Upper lobe of left lung (tissue), 6 donors: ENCODE measurements around the gene SMYD3. TPM values are rescaled to one million over a fixed set of nuclear protein-coding genes. Genes with fewer than 3 reads are reported as not detected.

Experiments used
- ATAC-seq, 2 donors: fragments of 200-7000 bp; cut with Tn5 transposase; one replicate each; pipeline ENCODE4 v1.9.1; 2022; ENCODE audit warnings: mild to moderate bottlenecking in 2 of 2, moderate library complexity in 2 of 2; ENCODE audit not compliant: low FRiP score in 2 of 2
- DNase-seq, 2 donors: peaks; one replicate each; pipeline ENCODE4 v3.0.0-alpha.2; 2019 to 2020
- H3K27ac ChIP-seq, 4 donors: fragments of 200-600 bp; sonication (generic); one replicate each; pipeline ENCODE4 v1.5.1; 2016 to 2019
- H3K27me3 ChIP-seq, 4 donors: fragments of 200-600 bp; sonication (generic); one replicate each; pipeline ENCODE4 v1.5.1; 2017 to 2019
- H3K36me3 ChIP-seq, 4 donors: fragments of 200-600 bp; sonication (generic); one replicate each; pipeline ENCODE4 v1.5.1; 2016 to 2019
- H3K4me1 ChIP-seq, 4 donors: fragments of 200-600 bp; sonication (generic); one replicate each; pipeline ENCODE4 v1.5.1; 2018 to 2019
- H3K4me3 ChIP-seq, 4 donors: fragments of 200-600 bp; sonication (generic); one replicate each; pipeline ENCODE4 v1.5.1; 2017 to 2019; ENCODE audit warnings: mild to moderate bottlenecking in 2 of 4, moderate library complexity in 1 of 4
- H3K9me3 ChIP-seq, 4 donors: fragments of 200-600 bp; sonication (generic); one replicate each; pipeline ENCODE4 v1.5.1; 2018 to 2019
- CTCF ChIP-seq, 6 experiments: fragments of 450-650 bp in 4 of 6; fragments of 200-600 bp in 2 of 6; sonication (generic) in 2 of 6; IDR thresholded peaks; one replicate each; pipeline ENCODE4 v1.5.1; 2016 to 2019; ENCODE audit warnings: antibody characterized with exemption in 6 of 6
- EP300 ChIP-seq, 4 donors: sonication (generic); formaldehyde crosslinking; IDR thresholded peaks; one replicate each; pipeline ENCODE4 v1.5.1; 2017; ENCODE audit warnings: antibody characterized with exemption in 4 of 4, control low read depth in 2 of 4
- POLR2A ChIP-seq, 4 donors: fragments of 450-650 bp; IDR thresholded peaks; one replicate each; pipeline ENCODE4 v1.5.1; 2016 to 2017; ENCODE audit warnings: antibody characterized with exemption in 4 of 4, mild to moderate bottlenecking in 2 of 4
- POLR2AphosphoS5 ChIP-seq, 2 donors: sonication (generic); formaldehyde crosslinking; IDR thresholded peaks; one replicate each; pipeline ENCODE4 v1.5.1; 2017; ENCODE audit warnings: antibody characterized with exemption in 2 of 2
- WGBS, 2 donors: methylation state at CpG; one replicate each; pipeline ENCODE4 v1.1.5; 2017 to 2018; 5-methylcytosine and 5-hydroxymethylcytosine counted together
- total RNA-seq, 6 donors: library from RNA; depleted of rRNA in 4 of 6; stranded (reverse); fragments of >200 nt in 4 of 6; gene quantifications; one replicate each; pipeline versions ENCODE4 v1.1.0 to v1.2.1, GENCODE V29; 2016 to 2021
- donor health status: DM: no; HTN: no; CAD: no; lungs with moderate emphysema.
- donor health status: DM: no; HTN: yes; CAD: no; lungs with severe emphysema.

Gene SMYD3
- total RNA-seq, 6 donors from 2014 or later = 22.7 to 109 (median 34.0) TPM

GRCh38 chr1:245855846-245856730, 651.0 kb downstream of the SMYD3 start:
- H3K27me3 ChIP-seq = no peaks in the 10 kb centered on the region
- H3K27ac ChIP-seq = no peak overlapping the region
- no peak for TF ChIP-seq CTCF (IDR thresholded peaks at IDR 0.05)
- no peak for TF ChIP-seq POLR2AphosphoS5 (IDR thresholded peaks at IDR 0.05)
- no peak for TF ChIP-seq EP300 (IDR thresholded peaks at IDR 0.05)
- TF ChIP-seq POLR2A (IDR thresholded peaks at IDR 0.05) = no peak
- no peaks in the 10 kb centered on the region for H3K9me3 ChIP-seq
- WGBS, 2 donors = 68 to 73% methylated on average over 8 of the region's 8 CpGs
- ATAC-seq (no peak), DNase-seq (no peak)
- peaks cover 0 to 12% (median 2%) of the 10 kb centered on the region in 4 donors for H3K4me1 ChIP-seq
- H3K36me3 ChIP-seq = peaks cover 0 to 4% (median 0%) of the 10 kb centered on the region in 4 donors
- no peak overlapping the region for H3K4me3 ChIP-seq

- TF ChIP-seq POLR2A (IDR thresholded peaks at IDR 0.05) = no peak
- TF ChIP-seq POLR2AphosphoS5 (IDR thresholded peaks at IDR 0.05) = no peak
- no peak for TF ChIP-seq EP300 (IDR thresholded peaks at IDR 0.05)
- no peak for TF ChIP-seq CTCF (IDR thresholded peaks at IDR 0.05)
- ATAC-seq (no peak), DNase-seq (peak in 1 of 2 donors; percentile 57)
- no peak overlapping the region for H3K27ac ChIP-seq
- peaks cover 0 to 2% (median 0%) of the 10 kb centered on the region in 4 donors for H3K36me3 ChIP-seq
- H3K4me3 ChIP-seq = no peak overlapping the region
- 95 to 98% methylated on average over 17 of the region's 17 CpGs for WGBS, 2 donors
- peaks cover 0 to 9% (median 0%) of the 10 kb centered on the region in 4 donors for H3K4me1 ChIP-seq
- no peaks in the 10 kb centered on the region for H3K27me3 ChIP-seq
- H3K9me3 ChIP-seq = no peaks in the 10 kb centered on the region
Measured at GRCh38 chr1:245853291-245853690, 653.8 kb downstream of the SMYD3 start.

- 37 to 44% methylated on average over 3 of the region's 3 CpGs for WGBS, 2 donors
- no peaks in the 10 kb centered on the region for H3K9me3 ChIP-seq
Measured at GRCh38 chr1:245843101-245843500, 664.0 kb downstream of the SMYD3 start.

GRCh38 chr1:245842106-245842505, 665.0 kb downstream of the SMYD3 start:
- Histone ChIP-seq H3K4me1 (no peaks in the 10 kb centered on the region), H3K27ac (no peak overlapping the region), H3K36me3 (no peaks in the 10 kb centered on the region), H3K4me3 (no peak overlapping the region), H3K27me3 (no peaks in the 10 kb centered on the region), H3K9me3 (no peaks in the 10 kb centered on the region)
- no peak for TF ChIP-seq CTCF (IDR thresholded peaks at IDR 0.05)
- TF ChIP-seq POLR2A (IDR thresholded peaks at IDR 0.05) = no peak
- TF ChIP-seq EP300 (IDR thresholded peaks at IDR 0.05) = no peak
- TF ChIP-seq POLR2AphosphoS5 (IDR thresholded peaks at IDR 0.05) = no peak
- WGBS, 2 donors = 85% methylated on average over 8 of the region's 8 CpGs
- DNase-seq (no peak), ATAC-seq (no peak)

More at GRCh38 chr1:245843101-245843500, 664.0 kb downstream of the SMYD3 start:
- Histone ChIP-seq H3K4me3 (no peak overlapping the region), H3K36me3 (no peaks in the 10 kb centered on the region), H3K4me1 (no peaks in the 10 kb centered on the region), H3K27me3 (no peaks in the 10 kb centered on the region), H3K27ac (no peak overlapping the region)
- TF ChIP-seq POLR2AphosphoS5 (IDR thresholded peaks at IDR 0.05) (no peak), POLR2A (IDR thresholded peaks at IDR 0.05) (no peak), EP300 (IDR thresholded peaks at IDR 0.05) (no peak), CTCF (IDR thresholded peaks at IDR 0.05) (no peak)
- ATAC-seq (no peak), DNase-seq (no peak)
